GM19372 (cell line): ENCODE data around the gene AGBL4.

ENCODE experiments used
- ATAC-seq: cut with Tn5 transposase; IDR thresholded peaks from one replicate; pipeline ENCODE4 v1.9.1; 2021; ENCODE audit warnings: mild to moderate bottlenecking, low read depth, moderate library complexity; ENCODE audit not compliant: unreplicated experiment

The AGBL4 gene

DNA sequence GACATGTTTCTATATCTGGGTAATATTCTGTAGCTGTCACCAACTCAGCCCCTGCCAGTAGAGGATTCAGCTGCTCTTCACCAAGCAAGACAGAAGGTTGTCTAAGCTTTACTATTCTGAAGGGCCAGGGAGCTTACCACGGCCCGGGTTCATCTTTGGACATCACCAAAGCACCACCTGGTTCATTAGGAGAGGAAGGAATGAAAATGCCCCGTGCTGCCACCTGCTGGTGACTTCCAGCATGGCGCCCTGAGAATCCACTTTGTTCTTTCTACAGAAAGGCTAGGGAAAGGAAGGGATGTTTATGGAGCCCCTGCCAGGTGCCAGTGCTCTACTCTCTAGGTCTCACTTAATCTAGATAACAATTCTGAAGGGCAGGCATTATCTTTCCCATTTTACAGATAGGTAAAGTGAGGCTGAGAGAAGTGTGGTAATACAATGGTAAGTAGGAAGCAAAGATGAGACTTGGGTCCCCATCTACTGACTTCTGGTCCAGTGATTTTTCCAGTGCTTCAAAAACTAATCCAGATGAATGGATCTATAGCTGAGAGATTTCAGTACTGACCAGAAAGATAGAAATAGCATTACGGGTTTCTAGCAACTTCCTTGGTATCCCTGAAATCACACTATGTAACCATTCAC, 1326.6 kb downstream of the AGBL4 start:
- no peak for ATAC-seq

DNA sequence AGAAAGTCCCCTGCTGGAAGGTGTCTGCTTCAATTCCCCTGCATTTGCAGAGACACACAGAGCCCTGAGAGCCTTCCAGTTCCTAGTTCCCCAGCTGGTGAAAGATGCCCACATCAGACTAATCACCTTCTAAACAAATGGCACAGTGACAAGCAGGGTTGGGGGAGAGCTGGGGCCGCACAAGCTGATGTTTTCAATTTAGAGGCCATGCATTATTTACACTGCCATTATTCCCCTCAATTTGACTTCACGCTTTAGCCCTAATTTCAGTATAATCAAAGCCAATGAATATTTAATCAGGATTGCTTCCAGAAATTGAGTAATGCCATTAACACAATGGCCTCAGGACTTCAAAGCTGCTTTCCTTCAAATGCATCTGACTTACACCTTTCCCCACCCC, 1328.6 kb downstream of the AGBL4 start:
- ATAC-seq: no peak

DNA sequence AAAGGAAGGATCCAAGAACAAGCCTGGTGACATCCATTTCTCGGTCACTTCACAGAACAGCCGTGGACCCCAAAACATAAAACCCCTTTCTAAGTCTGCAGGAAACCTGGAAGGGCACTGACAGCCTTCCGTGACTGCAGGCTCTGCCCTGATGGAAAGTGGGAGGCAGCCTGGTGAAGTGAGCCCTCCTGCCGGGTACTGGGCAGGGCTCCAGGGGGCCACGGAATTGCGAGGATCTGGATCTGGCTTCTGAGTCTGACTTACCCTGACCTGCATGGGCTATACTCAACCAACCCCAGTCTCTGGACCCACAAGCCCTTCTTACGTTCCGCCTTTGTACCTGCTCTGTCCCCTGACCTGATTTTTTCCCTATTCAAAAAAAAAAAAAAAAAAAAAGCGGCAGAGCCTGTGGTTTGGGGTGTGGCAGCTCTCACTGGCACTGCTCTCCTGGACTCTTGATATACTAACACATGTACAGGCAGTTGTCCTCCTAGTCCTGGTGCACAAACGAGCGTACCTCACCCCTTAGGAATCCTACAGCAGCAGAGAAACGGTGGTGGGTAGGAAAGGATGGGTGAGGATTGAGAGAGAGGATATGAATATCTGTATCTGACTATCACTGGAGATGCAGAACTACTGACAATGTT, 1330.0 kb downstream of the AGBL4 start:
- ATAC-seq: no peak

DNA sequence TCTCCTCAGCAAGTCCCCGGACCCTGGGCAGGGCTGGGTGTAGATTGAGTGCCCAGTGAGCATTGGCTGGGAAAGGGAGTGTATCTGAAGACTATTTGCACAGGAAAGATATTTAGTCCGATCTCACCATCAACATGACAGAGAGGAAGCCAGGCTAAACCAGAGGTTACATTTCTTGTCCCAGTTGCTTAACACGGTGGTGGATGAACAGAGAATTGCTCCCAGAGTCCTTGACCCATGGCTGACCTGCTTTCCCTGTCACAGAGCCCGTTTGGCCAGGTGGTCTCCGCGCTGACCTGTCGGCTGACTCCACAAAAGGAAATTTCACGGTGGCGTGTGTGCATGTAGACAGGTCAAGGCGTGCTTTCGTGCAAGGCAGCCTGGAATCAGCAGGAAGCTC, 1330.6 kb downstream of the AGBL4 start:
- ATAC-seq: no peak

DNA sequence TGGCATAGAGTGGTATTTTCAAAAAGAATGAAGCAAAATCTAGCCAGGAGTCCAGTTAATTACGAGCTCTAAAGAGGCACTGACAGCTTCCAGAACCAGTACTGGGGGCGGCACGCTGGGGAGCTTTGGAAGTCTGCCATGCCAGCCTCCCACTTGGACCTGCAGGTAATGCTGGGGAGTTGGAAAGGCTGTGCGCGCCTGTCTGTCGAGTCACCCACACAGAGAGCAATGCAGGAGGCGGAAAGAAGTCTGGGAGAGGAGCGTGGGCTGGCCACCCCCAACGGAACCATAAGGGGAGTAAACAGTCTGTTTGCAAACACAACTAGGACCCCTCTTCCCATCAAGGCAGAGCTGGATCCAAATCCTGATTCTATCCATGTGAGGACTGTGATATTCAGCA, 1331.5 kb downstream of the AGBL4 start:
- no peak for ATAC-seq

DNA sequence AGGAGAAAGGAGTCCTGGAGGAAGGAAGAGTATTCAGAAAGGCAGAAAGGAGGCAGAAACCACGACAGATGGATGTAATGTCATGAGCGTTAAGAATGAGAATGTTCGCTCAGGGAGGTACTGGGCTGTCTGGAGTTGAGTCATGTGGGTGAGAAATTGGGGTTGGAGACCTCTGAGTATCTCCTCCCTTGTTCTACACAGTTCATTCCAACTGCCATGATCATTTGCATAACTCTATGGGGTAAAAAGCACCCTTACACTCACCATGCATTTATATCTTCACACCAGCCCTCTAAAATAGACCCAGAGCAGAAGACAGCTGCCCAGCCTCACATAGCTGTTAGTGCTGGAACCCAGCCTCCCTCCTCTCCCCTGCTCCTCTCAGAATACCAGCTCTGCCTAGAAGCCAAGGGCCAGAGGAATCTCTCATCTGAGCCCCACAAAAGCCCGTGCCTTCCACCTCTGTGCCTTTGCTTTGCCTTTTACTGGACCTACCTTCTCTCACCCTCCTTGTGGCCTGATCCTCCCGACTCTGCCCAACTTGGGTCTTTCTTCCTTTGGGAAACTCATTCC, 1332.2 kb downstream of the AGBL4 start:
- ATAC-seq: peak; percentile 63

DNA sequence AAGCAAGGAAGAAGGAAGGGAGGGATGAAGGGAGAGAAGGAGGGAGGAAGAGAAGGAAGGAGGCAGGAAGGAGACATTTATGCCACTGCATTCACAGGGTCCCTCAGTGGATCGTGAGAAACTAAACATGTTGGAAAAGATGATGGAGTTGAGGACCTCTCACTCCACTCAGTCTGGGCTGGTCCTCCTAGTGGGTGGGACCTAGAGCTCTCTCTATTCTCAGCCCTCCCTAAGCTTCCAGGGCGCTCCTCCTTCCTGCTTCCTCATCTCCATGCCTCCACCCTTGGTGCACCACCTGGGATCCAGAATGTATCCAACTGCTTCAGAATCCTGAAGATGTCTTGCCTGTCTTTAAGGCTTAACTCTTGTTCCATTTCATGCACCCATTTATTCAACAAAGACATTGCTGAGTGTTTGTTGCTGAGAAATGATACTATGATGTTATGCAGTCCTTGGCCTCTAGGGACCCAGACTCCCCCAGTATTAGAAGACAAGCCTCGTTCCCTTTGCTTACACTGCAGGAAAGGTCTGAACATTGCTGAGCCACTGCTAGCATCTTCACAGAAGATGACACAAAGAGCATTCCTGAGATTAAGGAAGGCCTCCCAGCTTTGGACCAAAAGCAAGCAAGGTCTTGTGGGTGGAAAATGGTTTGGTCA, 1335.5 kb downstream of the AGBL4 start:
- peak; percentile 79 for ATAC-seq

DNA sequence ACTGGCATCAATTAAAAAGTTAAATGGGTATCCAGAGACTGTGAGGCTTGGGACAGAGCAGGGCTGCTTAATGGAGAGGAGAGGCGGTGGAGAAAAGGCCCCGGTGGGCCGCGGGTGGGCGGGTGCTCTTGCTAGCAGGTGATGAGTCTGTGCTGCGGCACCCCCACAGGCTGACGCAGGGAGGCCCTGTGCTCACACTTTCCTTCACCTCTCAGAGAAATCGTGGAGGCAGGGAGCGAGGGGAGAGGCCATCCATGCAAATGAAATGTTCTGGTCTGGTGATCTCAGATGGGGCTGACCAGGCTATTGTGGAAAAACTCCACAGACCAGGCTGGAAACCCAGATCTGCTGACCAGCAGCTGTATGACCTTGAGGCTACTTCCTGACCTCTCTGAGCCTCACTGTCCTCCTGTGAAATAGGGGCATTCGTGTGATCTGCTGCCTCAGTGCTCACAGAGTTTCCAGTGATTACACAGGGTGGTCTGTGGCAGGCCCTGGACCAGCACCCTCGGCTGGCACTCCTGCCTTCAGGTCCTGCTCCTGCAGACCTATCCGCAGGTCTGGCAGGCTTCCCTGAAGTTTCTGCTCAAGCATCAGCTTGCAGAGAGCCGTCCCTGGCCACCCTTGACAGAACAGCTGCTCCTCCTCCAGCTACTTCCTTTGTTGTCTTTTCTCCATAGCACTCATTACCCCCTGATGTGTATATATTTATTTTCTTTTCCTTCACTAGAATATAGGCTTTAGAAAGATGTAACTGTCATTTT, 1336.3 kb downstream of the AGBL4 start:
- no peak for ATAC-seq

DNA sequence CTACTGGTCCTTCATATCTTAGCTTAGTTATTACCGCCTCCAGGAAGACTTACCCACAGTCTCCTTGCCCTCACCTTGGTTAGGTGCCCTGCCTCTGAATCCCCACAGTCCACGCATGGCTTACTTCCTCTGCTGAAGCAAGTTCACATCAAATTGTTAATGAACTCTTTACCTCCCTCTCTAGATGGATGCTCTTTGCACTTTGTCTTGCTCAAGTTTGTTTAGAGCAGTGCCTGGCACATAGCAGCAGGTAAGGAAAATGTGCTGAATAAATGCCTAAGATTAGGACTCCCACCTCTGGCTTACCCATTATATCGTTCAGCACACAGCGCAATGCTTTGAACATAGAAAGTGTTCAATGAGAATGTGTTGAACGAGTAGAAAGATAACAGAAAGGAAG, 1337.6 kb downstream of the AGBL4 start:
- no peak for ATAC-seq

DNA sequence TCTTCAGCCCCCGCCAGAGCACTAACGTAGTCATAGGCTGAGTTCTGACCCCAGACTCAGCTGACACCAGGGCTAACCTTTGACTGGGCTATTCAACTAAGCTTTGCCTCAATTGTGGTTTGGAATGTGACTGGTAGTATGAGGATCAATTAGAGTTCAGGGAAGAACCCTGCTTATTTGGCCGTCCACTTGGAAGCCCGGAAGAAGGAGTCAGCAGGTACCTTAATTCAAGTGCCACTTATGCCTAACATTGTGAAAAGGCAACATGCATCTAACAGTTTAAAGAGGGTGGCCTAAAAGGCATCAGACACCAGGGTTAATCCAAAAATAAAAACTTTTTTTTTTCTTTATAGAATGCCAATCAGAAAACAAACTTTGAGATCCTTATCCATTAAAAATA, 1339.4 kb downstream of the AGBL4 start:
- no peak for ATAC-seq

DNA sequence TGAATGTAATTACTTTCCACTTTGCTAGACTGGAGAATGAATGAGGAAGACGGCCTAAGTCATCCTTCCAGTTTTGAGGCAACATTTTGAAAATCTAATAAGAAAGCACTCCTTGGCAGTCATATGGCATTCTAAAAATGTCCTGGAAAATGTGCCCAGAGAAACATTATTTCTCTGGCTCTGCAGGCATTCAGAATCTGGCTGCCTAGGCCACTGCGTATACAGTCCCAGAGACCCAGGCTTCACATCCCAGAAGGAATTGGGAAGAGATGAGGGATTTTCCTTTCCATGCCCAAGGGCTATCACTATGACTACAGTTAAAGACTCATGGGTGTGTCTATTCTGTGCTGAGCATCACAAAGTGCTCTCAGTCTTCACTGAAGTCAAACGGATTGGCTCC, 1339.9 kb downstream of the AGBL4 start:
- ATAC-seq: no peak

DNA sequence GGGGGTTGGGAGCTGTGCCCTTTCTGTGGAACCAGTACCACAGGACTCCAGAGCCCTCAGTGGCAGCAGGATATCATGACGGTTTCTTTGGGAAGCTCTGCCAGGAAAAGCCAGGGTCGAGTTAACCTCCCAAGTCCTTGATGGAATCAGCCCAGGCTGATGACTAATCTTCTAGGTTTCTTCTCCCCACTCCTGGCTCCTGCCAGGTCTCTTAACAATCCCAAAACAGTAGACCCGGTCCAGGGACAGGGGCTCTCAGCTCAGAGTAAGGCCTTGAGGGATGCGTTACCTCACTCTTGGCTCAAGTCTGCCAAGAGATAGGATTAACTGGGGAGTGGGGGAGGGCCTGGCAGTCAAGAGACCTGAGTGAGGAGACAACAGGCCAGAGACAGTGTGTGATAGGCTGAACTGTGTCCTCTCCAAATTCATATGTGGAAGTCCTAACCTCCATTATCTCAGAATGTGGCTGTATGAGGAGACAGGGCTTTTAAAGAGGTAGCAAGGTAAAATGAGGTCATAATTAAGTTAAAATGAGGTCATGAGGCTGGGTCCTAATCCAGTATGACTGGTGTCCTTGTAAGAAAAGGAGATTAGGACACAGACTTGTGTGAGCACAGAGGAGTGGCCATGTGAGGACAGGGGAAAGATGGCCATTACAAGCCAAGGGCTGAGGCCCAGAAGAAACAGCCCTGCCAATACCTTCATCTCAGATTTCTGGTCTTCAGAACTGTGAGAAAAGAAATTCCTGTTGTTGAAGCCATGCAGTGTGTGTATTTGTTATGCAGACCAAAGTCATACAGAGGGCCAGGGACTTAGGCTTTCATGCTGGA, 1342.1 kb downstream of the AGBL4 start:
- no peak for ATAC-seq

DNA sequence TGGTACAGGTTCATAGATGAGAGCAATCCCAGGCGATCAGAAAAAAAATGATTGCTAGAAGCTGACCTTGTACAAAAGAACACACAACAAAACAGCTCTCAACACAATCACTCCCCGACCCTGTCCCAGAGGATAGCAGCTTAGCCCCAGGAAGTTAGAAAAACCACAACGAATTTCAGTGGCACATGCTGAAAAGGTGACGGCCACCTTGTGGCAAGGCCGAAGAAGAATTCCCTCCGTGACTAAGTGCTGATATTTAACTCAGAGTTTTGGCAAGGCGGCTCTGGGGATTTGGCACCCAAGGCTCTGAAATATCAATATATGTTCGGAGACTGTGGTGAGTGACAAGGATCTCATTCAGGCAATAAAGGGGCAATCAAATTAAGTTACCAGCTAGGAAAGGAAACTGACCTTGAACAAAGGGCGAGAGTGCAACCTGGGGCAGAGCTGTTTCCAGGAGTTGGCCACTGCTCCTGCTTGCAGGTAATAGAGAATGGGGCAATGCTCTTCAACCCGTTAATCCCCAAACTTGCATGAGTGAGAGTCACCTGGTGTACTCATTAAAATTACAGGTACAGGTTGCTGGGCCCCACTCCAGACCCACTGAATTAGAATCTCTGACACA, 1343.2 kb downstream of the AGBL4 start:
- ATAC-seq: no peak

DNA sequence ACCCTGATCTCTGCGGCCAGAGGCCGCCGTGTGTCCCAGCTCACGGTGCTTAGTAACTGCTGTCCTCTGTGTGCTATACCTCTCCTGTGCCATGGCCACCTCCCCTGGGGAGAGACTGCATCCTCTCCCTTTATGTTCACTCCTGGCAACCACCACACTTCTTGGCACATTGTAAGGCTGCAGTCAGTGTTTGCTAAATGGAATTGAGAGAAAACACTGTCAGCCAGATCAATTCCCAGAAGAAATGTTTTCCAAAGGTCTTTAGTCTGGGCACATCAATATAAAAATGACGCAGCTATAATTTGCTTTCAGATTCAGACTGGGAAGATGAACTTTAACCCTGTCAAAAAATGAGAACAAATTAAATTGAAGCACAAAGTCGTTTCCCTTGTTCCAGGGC, 1343.9 kb downstream of the AGBL4 start:
- no peak for ATAC-seq

DNA sequence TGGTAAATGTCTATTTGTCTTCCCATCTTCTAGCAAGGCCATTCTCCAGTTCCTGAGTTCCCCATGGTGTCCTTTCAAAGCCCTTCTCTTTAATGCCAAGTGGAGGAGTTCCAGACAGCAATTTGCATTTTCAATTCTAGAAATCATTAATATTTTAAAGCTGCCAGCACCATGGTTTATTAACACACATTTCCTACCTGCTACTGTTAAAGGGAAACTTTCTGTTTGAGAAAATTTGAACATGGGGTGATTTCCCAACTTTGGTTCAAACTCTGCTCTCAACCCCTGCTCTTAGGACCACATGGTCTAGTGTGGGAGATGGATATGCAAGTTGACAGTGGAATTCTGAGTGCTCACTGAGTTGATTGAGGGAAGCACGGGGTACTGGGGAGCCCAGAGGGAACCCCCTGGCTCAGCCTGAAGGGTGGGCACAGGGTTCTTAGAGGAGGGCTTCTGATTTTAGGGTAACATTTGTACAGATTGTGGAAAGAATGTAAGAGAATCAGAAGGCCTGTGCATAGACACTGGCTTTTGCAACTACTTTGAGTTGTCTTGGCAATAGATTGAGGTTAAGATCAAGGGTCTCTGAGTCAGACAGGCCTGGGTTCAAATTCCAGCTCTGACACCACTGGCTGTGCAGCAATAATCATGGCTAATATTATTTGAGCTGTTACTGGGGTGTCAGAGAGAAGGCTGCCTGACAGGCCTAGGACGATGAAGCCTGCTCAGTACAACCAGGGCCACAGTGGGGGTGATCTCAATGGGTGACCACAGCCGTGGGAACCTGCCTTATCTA, 1344.8 kb downstream of the AGBL4 start:
- ATAC-seq: peak; percentile 41

DNA sequence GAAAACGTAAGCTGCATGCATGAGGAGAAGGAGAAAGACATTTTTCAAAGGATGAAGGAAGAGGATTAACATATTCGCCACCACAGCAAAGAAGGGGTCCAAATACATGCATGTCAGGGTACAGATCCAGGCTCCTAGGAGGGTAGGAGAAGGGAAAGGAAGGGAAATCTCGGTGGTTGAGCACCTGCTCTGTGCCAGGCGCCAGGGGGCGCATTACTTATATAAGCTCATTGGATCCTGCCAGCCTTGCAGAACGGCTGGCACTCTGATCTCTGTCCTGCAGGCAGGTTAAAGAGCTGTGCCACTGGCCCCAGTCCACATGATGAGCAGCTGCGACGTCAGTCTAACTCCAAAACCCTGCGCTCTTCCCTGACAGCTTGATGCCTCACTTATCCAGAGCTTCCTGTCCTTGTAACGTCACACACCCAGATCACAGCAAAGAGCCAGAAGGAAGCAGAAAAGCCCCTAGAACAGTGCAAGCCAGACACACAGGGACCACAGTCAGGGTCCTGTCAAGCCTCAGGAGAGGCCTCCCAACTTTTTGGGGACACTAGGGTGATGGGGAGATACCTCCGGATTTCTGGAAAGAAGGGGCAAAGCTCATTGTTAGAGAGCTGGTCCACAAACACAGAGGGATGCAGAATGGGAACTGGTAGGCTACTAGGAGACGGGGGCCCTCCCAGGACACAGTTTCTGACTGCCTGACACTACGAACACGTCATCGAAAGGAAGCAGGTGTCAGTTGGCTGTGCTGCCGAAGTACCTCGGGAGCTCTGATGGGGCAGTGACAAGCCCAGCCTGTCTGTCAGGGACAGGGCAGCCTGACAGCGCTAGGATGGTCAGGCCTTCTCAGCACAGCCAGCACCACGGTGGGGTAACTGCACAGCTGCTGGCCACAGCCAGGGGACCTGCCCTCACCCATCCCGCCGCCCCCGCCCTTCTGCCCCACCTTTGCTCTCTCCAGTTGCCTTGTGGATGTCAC, 1346.2 kb downstream of the AGBL4 start:
- ATAC-seq: no peak

DNA sequence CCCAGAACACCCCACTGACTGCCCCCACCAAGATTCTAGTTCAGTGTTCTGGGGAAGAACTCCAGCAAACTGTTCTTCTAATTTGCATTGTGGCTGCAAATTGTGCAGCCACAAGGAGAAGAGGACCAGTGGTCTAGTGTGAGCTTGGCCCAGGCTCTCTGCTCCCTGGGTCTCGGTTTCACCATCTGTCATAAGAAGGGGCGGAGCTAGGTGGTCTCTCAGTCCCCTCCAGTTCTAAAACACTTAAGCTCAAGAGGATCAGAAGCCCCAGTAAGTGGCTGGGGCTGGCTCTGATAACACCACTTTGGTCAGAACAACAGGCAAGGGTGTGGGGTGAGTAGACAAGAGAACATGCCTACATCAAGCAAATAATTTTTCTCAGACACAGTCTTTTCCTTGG, 1346.9 kb downstream of the AGBL4 start:
- no peak for ATAC-seq

DNA sequence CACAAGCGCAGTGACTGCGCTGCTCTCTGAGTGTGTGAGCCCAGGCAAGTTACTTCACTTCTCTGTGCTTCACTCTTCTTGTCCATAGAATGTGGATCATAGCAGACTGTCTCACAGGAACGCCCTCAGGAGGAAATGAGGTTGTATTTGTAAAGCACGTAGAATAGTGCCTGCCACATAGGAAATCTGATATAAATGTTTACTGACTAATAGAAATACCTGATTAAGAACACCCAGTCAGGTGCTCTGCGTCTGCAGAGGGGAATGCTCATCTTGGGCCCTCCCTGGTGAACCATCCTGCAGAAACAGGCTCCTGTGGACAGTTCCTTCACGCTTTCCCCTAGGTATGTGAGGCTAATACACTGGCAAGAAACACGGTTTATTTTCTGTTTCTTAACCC, 1347.4 kb downstream of the AGBL4 start:
- ATAC-seq: no peak
